Body of pancreas (tissue), 4 donors: ENCODE measurements around the gene CCDC169. TPM values are rescaled to one million over a fixed set of nuclear protein-coding genes. Genes with fewer than 3 reads are reported as not detected.

Experiments used
- ATAC-seq: fragments of 150-250 bp; one replicate; pipeline ENCODE4 v1.9.1; 2016
- DNase-seq, 4 donors: peaks; one replicate each; pipeline ENCODE4 v3.0.0-alpha.2; 2019
- H3K27ac ChIP-seq, 4 donors: fragments of 200-600 bp; sonication (generic); 1 replicate in 3 of 4; 2 replicates in 1 of 4; pipeline versions ENCODE4 v1.5.1 to v1.6.1; 2016 to 2019; ENCODE audit warnings: mild to moderate bottlenecking in 1 of 4, mixed read lengths in 1 of 4, moderate library complexity in 1 of 4
- H3K27me3 ChIP-seq, 2 donors: fragments of 200-600 bp; sonication (generic); one replicate each; pipeline ENCODE4 v1.6.0; 2016; ENCODE audit warnings: mild to moderate bottlenecking in 1 of 2
- H3K36me3 ChIP-seq, 2 donors: fragments of 200-600 bp; sonication (generic); replicated peaks in 1 of 2; 2 replicates each; pipeline ENCODE4 v1.5.1; 2016; ENCODE audit warnings: low read depth in 2 of 2; ENCODE audit not compliant: insufficient read depth in 1 of 2
- H3K4me1 ChIP-seq: fragments of 200-600 bp; sonication (generic); one replicate; pipeline ENCODE4 v1.6.0; 2016
- H3K4me3 ChIP-seq, 2 donors: fragments of 200-600 bp; sonication (generic); 1 replicate in 1 of 2; 2 replicates in 1 of 2; pipeline ENCODE4 v1.5.1; 2016 to 2019
- H3K9me3 ChIP-seq, 3 donors: fragments of 200-600 bp; sonication (generic); 1 replicate in 2 of 3; 2 replicates in 1 of 3; pipeline ENCODE4 v1.5.1; 2016
- CTCF ChIP-seq, 7 experiments: fragments of 450-650 bp in 4 of 7; fragments of 200-600 bp in 3 of 7; sonication (generic) in 3 of 7; IDR thresholded peaks; one replicate each; pipeline ENCODE4 v1.5.1; 2016 to 2019; ENCODE audit warnings: antibody characterized with exemption in 7 of 7
- POLR2A ChIP-seq, 3 donors: fragments of 450-650 bp; IDR thresholded peaks; one replicate each; pipeline ENCODE4 v1.6.1; 2016; ENCODE audit warnings: antibody characterized with exemption in 3 of 3, mild to moderate bottlenecking in 2 of 3
- WGBS, 2 donors: methylation state at CpG; one replicate each; pipeline ENCODE4 v1.1.5; 2017; 5-methylcytosine and 5-hydroxymethylcytosine counted together
- intact Hi-C: fragments of 100-400 bp; cut with DNase I; formaldehyde crosslinking; loops from one replicate; pipeline ENCODE4 v1.15.1; 2023
- total RNA-seq, 2 donors: library from RNA; depleted of rRNA; stranded (reverse); fragments of >200 nt; gene quantifications; one replicate each; pipeline ENCODE4 v1.1.0, GENCODE V29; 2016

The CCDC169 gene
- total RNA-seq, 2 donors from 2014 or later = 1.3 to 1.6 TPM

GRCh38 chr13:36344173-36344572 lies 46.6 kb upstream of the CCDC169 start:
- Histone ChIP-seq H3K36me3 (no peaks in the 10 kb centered on the region), H3K27ac (peak overlapping the region in 1 of 4 donors; percentile 95), H3K4me1 (no peaks in the 10 kb centered on the region), H3K9me3 (no peaks in the 10 kb centered on the region), H3K4me3 (no peak overlapping the region), H3K27me3 (no peaks in the 10 kb centered on the region)
- WGBS, 2 donors = 75 to 76% methylated on average over 6 of the region's 6 CpGs
- TF ChIP-seq POLR2A (IDR thresholded peaks at IDR 0.05) = no peak
- no peak for TF ChIP-seq CTCF (IDR thresholded peaks at IDR 0.05)
- no peak for DNase-seq
- no peak for ATAC-seq
- intact Hi-C loops = no loop called here

GRCh38 chr13:36343766-36344165 lies 46.2 kb upstream of the CCDC169 start:
- no peaks in the 10 kb centered on the region for H3K9me3 ChIP-seq
- no peaks in the 10 kb centered on the region for H3K4me1 ChIP-seq
- no peaks in the 10 kb centered on the region for H3K36me3 ChIP-seq
- no peak overlapping the region for H3K27ac ChIP-seq
- ATAC-seq = no peak
- intact Hi-C loops = no loop called here
- H3K27me3 ChIP-seq = no peaks in the 10 kb centered on the region
- TF ChIP-seq CTCF (IDR thresholded peaks at IDR 0.05) (no peak), POLR2A (IDR thresholded peaks at IDR 0.05) (no peak)
- no peak for DNase-seq
- H3K4me3 ChIP-seq = no peak overlapping the region
- 56 to 64% methylated on average over 3 of the region's 3 CpGs for WGBS, 2 donors

GRCh38 chr13:36342715-36343114 lies 45.1 kb upstream of the CCDC169 start:
- no peak for TF ChIP-seq CTCF (IDR thresholded peaks at IDR 0.05)
- no peak for TF ChIP-seq POLR2A (IDR thresholded peaks at IDR 0.05)
- Histone ChIP-seq H3K4me3 (no peak overlapping the region), H3K36me3 (no peaks in the 10 kb centered on the region), H3K27me3 (no peaks in the 10 kb centered on the region), H3K9me3 (no peaks in the 10 kb centered on the region), H3K4me1 (no peaks in the 10 kb centered on the region), H3K27ac (no peak overlapping the region)
- intact Hi-C loops = no loop called here
- 90 to 91% methylated on average over 2 of the region's 2 CpGs for WGBS, 2 donors
- no peak for DNase-seq
- no peak for ATAC-seq

GRCh38 chr13:36341718-36342117 lies 44.1 kb upstream of the CCDC169 start:
- TF ChIP-seq CTCF (IDR thresholded peaks at IDR 0.05) (no peak), POLR2A (IDR thresholded peaks at IDR 0.05) (no peak)
- 75 to 80% methylated on average over 1 of the region's 1 CpG for WGBS, 2 donors
- H3K36me3 ChIP-seq = no peaks in the 10 kb centered on the region
- DNase-seq (no peak), ATAC-seq (no peak)
- H3K4me1 ChIP-seq = no peaks in the 10 kb centered on the region
- H3K4me3 ChIP-seq = no peak overlapping the region
- intact Hi-C loops = no loop called here
- H3K9me3 ChIP-seq = no peaks in the 10 kb centered on the region
- no peaks in the 10 kb centered on the region for H3K27me3 ChIP-seq
- H3K27ac ChIP-seq = no peak overlapping the region

- Histone ChIP-seq H3K4me1 (no peaks in the 10 kb centered on the region), H3K36me3 (no peaks in the 10 kb centered on the region), H3K27me3 (no peaks in the 10 kb centered on the region), H3K27ac (no peak overlapping the region), H3K9me3 (no peaks in the 10 kb centered on the region), H3K4me3 (no peak overlapping the region)
- no peak for ATAC-seq
- WGBS, 2 donors = 93 to 97% methylated on average over 4 of the region's 4 CpGs
- no peak for DNase-seq
- intact Hi-C loops = no loop called here
- TF ChIP-seq POLR2A (IDR thresholded peaks at IDR 0.05) (no peak), CTCF (IDR thresholded peaks at IDR 0.05) (no peak)
Measured at GRCh38 chr13:36339600-36340155, 42.1 kb upstream of the CCDC169 start.
